Measurements from ENCODE around the gene MBD6. TPM values are rescaled to one million over a fixed set of nuclear protein-coding genes. Genes with fewer than 3 reads are reported as not detected.
A peak's percentile ranks its signal among the peaks of the same experiment; 100 is the strongest.

Gene MBD6
- total and polyA plus RNA-seq, 12 donors: 10.5 to 167 (median 38.1) TPM

GRCh38 chr12:57514720-57515407 lies 7.8 kb upstream of the MBD6 start:
- 83 to 92% (median 90%) methylated on average over 9 of the region's 9 CpGs for whole genome bisulfite sequencing, 4 donors
- no peak for DNase-seq
- H3K9me3 ChIP-seq (replicated peaks in 1 of 3): no peaks in the 10 kb centered on the region
- H3K4me1 ChIP-seq (replicated peaks in 1 of 2): peaks cover 16 to 26% of the 10 kb centered on the region in 2 donors
- H3K27ac ChIP-seq: no peak overlapping the region
- peaks cover 0 to 73% of the 10 kb centered on the region in 2 donors for H3K36me3 ChIP-seq (replicated peaks in 1 of 2)
- H3K4me3 ChIP-seq: no peak overlapping the region
- H3K27me3 ChIP-seq: no peaks in the 10 kb centered on the region
- intact Hi-C loops (cut with DNase I): no loop called here
- TF ChIP-seq CTCF (IDR thresholded peaks at IDR 0.05) (no peak), POLR2A (IDR thresholded peaks at IDR 0.05) (no peak)

- Histone ChIP-seq H3K4me1 (replicated peaks in 1 of 2) (peaks cover 16 to 26% of the 10 kb centered on the region in 2 donors), H3K27ac (no peak overlapping the region), H3K27me3 (no peaks in the 10 kb centered on the region), H3K9me3 (replicated peaks in 1 of 3) (no peaks in the 10 kb centered on the region), H3K4me3 (no peak overlapping the region), H3K36me3 (replicated peaks in 1 of 2) (peaks cover 0 to 67% of the 10 kb centered on the region in 2 donors)
- DNase-seq: no peak
- intact Hi-C loops (cut with DNase I): no loop called here
- WGBS, 4 donors: 55 to 66% (median 64%) methylated on average over 3 of the region's 3 CpGs
- TF ChIP-seq POLR2A (IDR thresholded peaks at IDR 0.05) (no peak), CTCF (IDR thresholded peaks at IDR 0.05) (no peak)
These were observed 7.2 kb upstream of the MBD6 start for GRCh38 chr12:57515408-57515933.

GRCh38 chr12:57515934-57516541 lies 6.6 kb upstream of the MBD6 start:
- H3K4me3 ChIP-seq: no peak overlapping the region
- WGBS, 4 donors: 83 to 86% (median 85%) methylated on average over 11 of the region's 11 CpGs
- peaks cover 0 to 67% of the 10 kb centered on the region in 2 donors for H3K36me3 ChIP-seq (replicated peaks in 1 of 2)
- no peak for DNase-seq
- peaks cover 19 to 29% of the 10 kb centered on the region in 2 donors for H3K4me1 ChIP-seq (replicated peaks in 1 of 2)
- TF ChIP-seq POLR2A (IDR thresholded peaks at IDR 0.05): no peak
- no peak for TF ChIP-seq CTCF (IDR thresholded peaks at IDR 0.05)
- no peaks in the 10 kb centered on the region for H3K9me3 ChIP-seq (replicated peaks in 1 of 3)
- H3K27ac ChIP-seq: peak overlapping the region in 1 of 5 donors; percentile 100
- intact Hi-C loops (cut with DNase I): no loop called here
- H3K27me3 ChIP-seq: no peaks in the 10 kb centered on the region

- H3K4me3 ChIP-seq: no peak overlapping the region
- H3K4me1 ChIP-seq (replicated peaks in 1 of 2): peaks cover 26 to 36% of the 10 kb centered on the region in 2 donors
- no peak for TF ChIP-seq CTCF (IDR thresholded peaks at IDR 0.05)
- H3K27ac ChIP-seq: peak overlapping the region in 2 of 5 donors; percentile 72 to 100
- DNase-seq: no peak
- peaks cover 0 to 61% of the 10 kb centered on the region in 2 donors for H3K36me3 ChIP-seq (replicated peaks in 1 of 2)
- intact Hi-C loops (cut with DNase I): no loop called here
- no peaks in the 10 kb centered on the region for H3K27me3 ChIP-seq
- no peaks in the 10 kb centered on the region for H3K9me3 ChIP-seq (replicated peaks in 1 of 3)
- 79 to 90% (median 87%) methylated on average over 11 of the region's 11 CpGs for WGBS, 4 donors
These were observed 5.9 kb upstream of the MBD6 start for GRCh38 chr12:57516617-57517153.
